Neural cell (in vitro differentiated cells): ENCODE results near the gene TMEM50B.

Source experiments
- EZH2 ChIP-seq: fragments of 200-600, 300-800 bp; shearing (Covaris generic), sonication (generic); IDR thresholded peaks from 2 replicates; pipeline ENCODE4 v1.6.1; 2014; ENCODE audit warnings: antibody characterized with exemption, low read length, borderline replicate concordance, mild to moderate bottlenecking; ENCODE audit not compliant: insufficient read depth, poor library complexity, severe bottlenecking
- TF ChIP-seq, protein P1 (sequence below): fragments of 450-650 bp; IDR thresholded peaks from 2 replicates; pipeline ENCODE4 v1.5.1; 2014; ENCODE audit warnings: antibody characterized with exemption, mild to moderate bottlenecking, moderate library complexity; ENCODE audit not compliant: poor library complexity, severe bottlenecking

DNA sequence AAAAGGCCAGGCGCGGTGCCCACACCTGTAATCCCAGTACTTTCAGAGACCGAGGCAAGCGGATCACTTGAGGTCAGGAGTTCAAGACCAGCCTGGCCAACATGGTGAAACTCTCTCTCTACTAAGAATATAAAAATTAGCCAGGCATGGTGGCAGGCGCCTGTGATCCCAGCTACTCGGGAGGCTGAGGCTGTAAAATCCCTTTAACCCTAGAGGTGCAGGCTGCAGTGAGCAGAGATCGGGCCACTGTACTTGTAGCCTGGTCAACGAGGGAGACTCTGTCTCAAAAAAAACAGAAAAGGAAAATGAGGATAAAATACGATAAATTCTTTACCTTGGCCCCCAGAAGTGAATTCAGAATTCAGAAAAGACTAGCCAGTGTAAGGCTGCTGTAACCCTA is 1.6 kb downstream of the TMEM50B start:
- TF ChIP-seq, protein P1, sequence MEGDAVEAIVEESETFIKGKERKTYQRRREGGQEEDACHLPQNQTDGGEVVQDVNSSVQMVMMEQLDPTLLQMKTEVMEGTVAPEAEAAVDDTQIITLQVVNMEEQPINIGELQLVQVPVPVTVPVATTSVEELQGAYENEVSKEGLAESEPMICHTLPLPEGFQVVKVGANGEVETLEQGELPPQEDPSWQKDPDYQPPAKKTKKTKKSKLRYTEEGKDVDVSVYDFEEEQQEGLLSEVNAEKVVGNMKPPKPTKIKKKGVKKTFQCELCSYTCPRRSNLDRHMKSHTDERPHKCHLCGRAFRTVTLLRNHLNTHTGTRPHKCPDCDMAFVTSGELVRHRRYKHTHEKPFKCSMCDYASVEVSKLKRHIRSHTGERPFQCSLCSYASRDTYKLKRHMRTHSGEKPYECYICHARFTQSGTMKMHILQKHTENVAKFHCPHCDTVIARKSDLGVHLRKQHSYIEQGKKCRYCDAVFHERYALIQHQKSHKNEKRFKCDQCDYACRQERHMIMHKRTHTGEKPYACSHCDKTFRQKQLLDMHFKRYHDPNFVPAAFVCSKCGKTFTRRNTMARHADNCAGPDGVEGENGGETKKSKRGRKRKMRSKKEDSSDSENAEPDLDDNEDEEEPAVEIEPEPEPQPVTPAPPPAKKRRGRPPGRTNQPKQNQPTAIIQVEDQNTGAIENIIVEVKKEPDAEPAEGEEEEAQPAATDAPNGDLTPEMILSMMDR, result no peak
- no peak for TF ChIP-seq EZH2
